Measurements from ENCODE around the gene KPTN.

DNA sequence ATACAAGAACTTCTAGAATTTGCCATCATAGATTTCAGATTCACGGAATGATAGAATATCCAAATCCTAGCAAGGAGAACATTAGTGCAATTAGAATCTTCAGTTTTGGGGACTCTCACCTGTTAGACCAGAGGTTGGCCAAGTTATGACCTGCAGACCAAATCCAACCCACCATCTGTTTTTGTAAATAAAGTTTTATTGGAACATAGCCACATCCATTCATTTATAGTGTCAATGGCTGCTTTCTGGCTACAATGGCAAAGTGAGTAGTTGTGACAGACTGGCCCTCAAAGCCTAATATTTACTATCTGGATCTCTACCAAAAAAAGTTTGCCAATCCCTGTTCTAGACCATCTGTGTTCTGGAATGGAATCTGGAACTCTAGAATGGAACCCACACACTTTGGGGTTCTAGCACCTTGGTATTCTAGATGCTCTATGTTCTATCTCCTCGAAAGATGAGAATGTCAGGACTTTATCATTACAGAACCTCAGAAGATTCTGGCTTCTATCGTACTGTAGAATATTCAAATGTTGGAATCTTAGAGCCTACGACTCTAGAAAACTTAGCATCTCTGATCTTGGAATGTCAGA lies 2.5 kb downstream of the KPTN start:
- TF ChIP-seq CTCF (IDR thresholded peaks at IDR 0.05): no peak
- no peak for TF ChIP-seq POLR2A (IDR thresholded peaks at IDR 0.05)
